Fibroblast of mammary gland (primary cell): Measurements from ENCODE around the gene CRTC1.

Experiments used
- DNase-seq: peaks from one replicate; pipeline ENCODE4 v3.0.0-alpha.2; 2010; ENCODE audit warnings: low read depth
- H3K4me3 ChIP-seq: 2 replicates; pipeline ENCODE4 v1.5.1; 2011; ENCODE audit warnings: low read depth, mild to moderate bottlenecking, low read length, moderate library complexity; ENCODE audit not compliant: control insufficient read depth
- CTCF ChIP-seq: conservative IDR thresholded peaks from 2 replicates; pipeline ENCODE4 v1.5.1; 2011; ENCODE audit warnings: low read depth, low read length, inconsistent platforms; ENCODE audit not compliant: control insufficient read depth, insufficient read depth

The CRTC1 gene

GRCh38 chr19:18759304-18759994 is 76.0 kb downstream of the CRTC1 start:
- no peak for DNase-seq
- TF ChIP-seq CTCF = no peak
- no peak overlapping the region for H3K4me3 ChIP-seq

GRCh38 chr19:18759995-18760426 is 76.5 kb downstream of the CRTC1 start:
- DNase-seq = no peak
- TF ChIP-seq CTCF = no peak

GRCh38 chr19:18760440-18761383 is 77.2 kb downstream of the CRTC1 start:
- no peak for TF ChIP-seq CTCF
- no peak overlapping the region for H3K4me3 ChIP-seq

More at GRCh38 chr19:18759995-18760426, 76.5 kb downstream of the CRTC1 start:
- no peak overlapping the region for H3K4me3 ChIP-seq

GRCh38 chr19:18761531-18762110 is 78.1 kb downstream of the CRTC1 start:
- no peak for TF ChIP-seq CTCF
- DNase-seq = no peak
- H3K4me3 ChIP-seq = no peak overlapping the region

More at GRCh38 chr19:18760440-18761383, 77.2 kb downstream of the CRTC1 start:
- DNase-seq = no peak

GRCh38 chr19:18762125-18763023 is 78.9 kb downstream of the CRTC1 start:
- no peak overlapping the region for H3K4me3 ChIP-seq
- DNase-seq = peak; percentile 43
- no peak for TF ChIP-seq CTCF
